ENCODE measurements around the gene GLB1L3. TPM values are rescaled to one million over a fixed set of nuclear protein-coding genes. Genes with fewer than 3 reads are reported as not detected.

GLB1L3 gene
- 16.5 TPM for total RNA-seq (ENCODE audit: unreplicated experiment)
- long read RNA-seq, partial matches to known transcripts, result 6 of 11 reads
- long read RNA-seq, other reads (novel, unspliced or antisense), result 4 of 11 reads

GRCh38 chr11:134275534-134276395, at the start of gene GLB1L3:
GLB1L3 (plus strand) TSS chr11:134276379; CDS start chr11:134276741, 362 bp downstream.
- H3K4me3 Mint-ChIP-seq (ENCODE audit: unreplicated experiment), result peak within 1 kb of the TSS; percentile 93
- DNase-seq (ENCODE audit: low spot score), result peak; percentile 68
- H3K27me3 Mint-ChIP-seq (ENCODE audit: unreplicated experiment), result peaks cover 10% of the 10 kb centered on the region
- H3K4me1 Mint-ChIP-seq (ENCODE audit: unreplicated experiment), result peaks cover 20% of the 10 kb centered on the region
- no peaks in the 10 kb centered on the region for H3K36me3 Mint-ChIP-seq (ENCODE audit: low read depth, unreplicated experiment)
- peak; percentile 40 for TF ChIP-seq CTCF (IDR thresholded peaks at IDR 0.05; ENCODE audit: unreplicated experiment)
- peak within 1 kb of the TSS; percentile 66 for H3K27ac Mint-ChIP-seq (ENCODE audit: unreplicated experiment)
- H3K9me3 Mint-ChIP-seq (ENCODE audit: unreplicated experiment), result no peaks in the 10 kb centered on the region

- DNase-seq (ENCODE audit: low spot score), result no peak
- peaks cover 13% of the 10 kb centered on the region for H3K27me3 Mint-ChIP-seq (ENCODE audit: unreplicated experiment)
- H3K36me3 Mint-ChIP-seq (ENCODE audit: low read depth, unreplicated experiment), result peaks cover 30% of the 10 kb centered on the region
- H3K4me3 Mint-ChIP-seq (ENCODE audit: unreplicated experiment), result peak overlapping the region; percentile 98
- no peaks in the 10 kb centered on the region for H3K9me3 Mint-ChIP-seq (ENCODE audit: unreplicated experiment)
- peaks cover 75% of the 10 kb centered on the region for H3K4me1 Mint-ChIP-seq (ENCODE audit: unreplicated experiment)
- H3K27ac Mint-ChIP-seq (ENCODE audit: unreplicated experiment), result no peak overlapping the region
- no peak for TF ChIP-seq CTCF (IDR thresholded peaks at IDR 0.05; ENCODE audit: unreplicated experiment)
Observed at GRCh38 chr11:134226806-134227325, 49.3 kb upstream of the GLB1L3 start.

- peak overlapping the region; percentile 88 for H3K27ac Mint-ChIP-seq (ENCODE audit: unreplicated experiment)
- peaks cover 23% of the 10 kb centered on the region for H3K36me3 Mint-ChIP-seq (ENCODE audit: low read depth, unreplicated experiment)
- DNase-seq (ENCODE audit: low spot score), result no peak
- H3K27me3 Mint-ChIP-seq (ENCODE audit: unreplicated experiment), result peaks cover 10% of the 10 kb centered on the region
- H3K9me3 Mint-ChIP-seq (ENCODE audit: unreplicated experiment), result no peaks in the 10 kb centered on the region
- H3K4me1 Mint-ChIP-seq (ENCODE audit: unreplicated experiment), result peaks cover 77% of the 10 kb centered on the region
- TF ChIP-seq CTCF (IDR thresholded peaks at IDR 0.05; ENCODE audit: unreplicated experiment), result no peak
- peak overlapping the region; percentile 59 for H3K4me3 Mint-ChIP-seq (ENCODE audit: unreplicated experiment)
Observed at GRCh38 chr11:134228625-134229024, 47.6 kb upstream of the GLB1L3 start.

GRCh38 chr11:134229126-134229790, 46.9 kb upstream of the GLB1L3 start:
- no peak for DNase-seq (ENCODE audit: low spot score)
- Mint-ChIP-seq H3K4me3 (ENCODE audit: unreplicated experiment) (peak overlapping the region; percentile 56), H3K27me3 (ENCODE audit: unreplicated experiment) (peaks cover 6% of the 10 kb centered on the region), H3K36me3 (ENCODE audit: low read depth, unreplicated experiment) (peaks cover 23% of the 10 kb centered on the region), H3K4me1 (ENCODE audit: unreplicated experiment) (peaks cover 80% of the 10 kb centered on the region), H3K9me3 (ENCODE audit: unreplicated experiment) (no peaks in the 10 kb centered on the region), H3K27ac (ENCODE audit: unreplicated experiment) (peak overlapping the region; percentile 82)
- no peak for TF ChIP-seq CTCF (IDR thresholded peaks at IDR 0.05; ENCODE audit: unreplicated experiment)

Data from endothelial cell (in vitro differentiated cells).